Measurements from ENCODE around the gene CIT. TPM values are rescaled to one million over a fixed set of nuclear protein-coding genes. Genes with fewer than 3 reads are reported as not detected.

The CIT gene
- total RNA-seq, 5 donors from 2014 or later (not counting 1 experiment from before 2014, with no cell fraction given) = 1.9 to 4.5 (median 2.1) TPM

GRCh38 chr12:119819322-119819721, 57.8 kb downstream of the CIT start:
- no peaks in the 10 kb centered on the region for H3K9me3 ChIP-seq
- no peaks in the 10 kb centered on the region for H3K27me3 ChIP-seq (replicated peaks in 1 of 2; ENCODE audit: control insufficient read depth in 2 of 2, extremely low read depth in 1 of 2, insufficient read depth in 2 of 2, low read length in 1 of 2)
- H3K4me3 Mint-ChIP-seq = no peak overlapping the region
- no peaks in the 10 kb centered on the region for H3K4me1 ChIP-seq (ENCODE audit: control insufficient read depth in 1 of 2, extremely low read depth in 1 of 2, insufficient read depth in 2 of 2, low read length in 2 of 2)
- no peak overlapping the region for H3K4me3 ChIP-seq (ENCODE audit: control insufficient read depth in 1 of 2, extremely low read depth in 1 of 2, low read length in 1 of 2)
- ChIA-PET CTCF (no interaction called here), POLR2A (no interaction called here)
- H3K27ac Mint-ChIP-seq = no peak overlapping the region
- H3K36me3 ChIP-seq (ENCODE audit: control insufficient read depth in 2 of 2, extremely low read depth in 1 of 2, insufficient read depth in 1 of 2, low read length in 1 of 2) = no peaks in the 10 kb centered on the region
- H3K27me3 Mint-ChIP-seq = no peaks in the 10 kb centered on the region
- no peaks in the 10 kb centered on the region for H3K9me3 Mint-ChIP-seq
- no peak overlapping the region for H3K27ac ChIP-seq (ENCODE audit: low read length)
- H3K36me3 Mint-ChIP-seq = peaks cover 2% of the 10 kb centered on the region
- no peak for DNase-seq
- no peaks in the 10 kb centered on the region for H3K4me1 Mint-ChIP-seq
- ATAC-seq (replicated peaks in 1 of 4) = no peak
- WGBS (ENCODE audit: insufficient coverage) = 100% methylated on average over 2 of the region's 5 CpGs

DNA sequence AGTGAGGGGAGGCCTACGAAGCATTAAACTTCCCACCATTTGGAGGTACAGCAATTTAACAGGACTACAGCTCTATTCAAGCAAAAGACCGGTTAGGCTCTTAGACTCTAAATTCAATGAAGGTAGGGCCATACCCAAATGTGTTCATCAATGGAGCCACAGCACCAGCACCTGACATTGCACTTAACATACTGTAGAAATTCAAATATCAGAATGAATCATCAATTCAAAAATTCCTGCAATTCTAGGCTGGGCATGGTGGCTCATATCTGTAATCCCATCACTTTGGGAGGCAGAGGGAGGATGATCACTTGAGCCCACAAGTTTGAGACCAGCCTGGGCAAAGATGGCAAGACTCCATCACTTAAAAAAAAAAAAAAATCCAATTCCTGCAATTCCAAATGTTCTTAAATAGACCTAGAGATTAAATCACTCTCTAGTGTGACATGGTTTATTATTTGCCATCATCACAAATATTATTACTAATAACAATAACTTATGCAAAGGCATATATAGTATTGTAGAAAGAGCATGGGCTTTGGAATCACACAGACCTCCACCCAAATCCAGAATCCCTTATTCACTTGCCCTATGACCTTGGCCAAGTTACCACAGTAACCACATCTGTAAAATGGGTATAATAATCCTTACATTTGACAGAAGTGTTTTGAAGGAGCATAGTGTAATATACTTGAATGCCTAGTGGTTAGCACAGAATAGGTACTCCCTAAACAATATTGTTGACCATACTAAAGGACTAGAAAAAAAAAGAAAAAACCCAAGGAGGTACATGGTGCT, 59.4 kb downstream of the CIT start:
- peaks cover 2% of the 10 kb centered on the region for H3K36me3 Mint-ChIP-seq
- H3K4me3 Mint-ChIP-seq = no peak overlapping the region
- Histone ChIP-seq H3K27me3 (replicated peaks in 1 of 2; ENCODE audit: control insufficient read depth in 2 of 2, extremely low read depth in 1 of 2, insufficient read depth in 2 of 2, low read length in 1 of 2) (no peaks in the 10 kb centered on the region), H3K27ac (ENCODE audit: low read length) (no peak overlapping the region), H3K4me3 (ENCODE audit: control insufficient read depth in 1 of 2, extremely low read depth in 1 of 2, low read length in 1 of 2) (no peak overlapping the region), H3K9me3 (no peaks in the 10 kb centered on the region), H3K36me3 (ENCODE audit: control insufficient read depth in 2 of 2, extremely low read depth in 1 of 2, insufficient read depth in 1 of 2, low read length in 1 of 2) (no peaks in the 10 kb centered on the region), H3K4me1 (ENCODE audit: control insufficient read depth in 1 of 2, extremely low read depth in 1 of 2, insufficient read depth in 2 of 2, low read length in 2 of 2) (no peaks in the 10 kb centered on the region)
- ChIA-PET POLR2A (no interaction called here), CTCF (no interaction called here)
- H3K27me3 Mint-ChIP-seq = no peaks in the 10 kb centered on the region
- H3K27ac Mint-ChIP-seq = no peak overlapping the region
- no peaks in the 10 kb centered on the region for H3K9me3 Mint-ChIP-seq
- H3K4me1 Mint-ChIP-seq = no peaks in the 10 kb centered on the region
- 90% methylated on average over 2 of the region's 2 CpGs for WGBS (ENCODE audit: insufficient coverage)
- ATAC-seq (replicated peaks in 1 of 4) (no peak), DNase-seq (no peak)

GRCh38 chr12:119809023-119809422, 68.1 kb downstream of the CIT start:
- Mint-ChIP-seq H3K27ac (no peak overlapping the region), H3K4me1 (peaks cover 0 to 9% (median 3%) of the 10 kb centered on the region in 3 donors), H3K9me3 (peaks cover 0 to 9% (median 9%) of the 10 kb centered on the region in 3 donors), H3K4me3 (no peak overlapping the region), H3K27me3 (no peaks in the 10 kb centered on the region), H3K36me3 (peaks cover 3% of the 10 kb centered on the region)
- no peak for ATAC-seq (replicated peaks in 1 of 4)
- Histone ChIP-seq H3K27ac (ENCODE audit: low read length) (no peak overlapping the region), H3K9me3 (no peaks in the 10 kb centered on the region), H3K27me3 (replicated peaks in 1 of 2; ENCODE audit: control insufficient read depth in 2 of 2, extremely low read depth in 1 of 2, insufficient read depth in 2 of 2, low read length in 1 of 2) (peaks cover 0 to 3% of the 10 kb centered on the region in 2 experiments), H3K4me1 (ENCODE audit: control insufficient read depth in 1 of 2, extremely low read depth in 1 of 2, insufficient read depth in 2 of 2, low read length in 2 of 2) (no peaks in the 10 kb centered on the region), H3K4me3 (ENCODE audit: control insufficient read depth in 1 of 2, extremely low read depth in 1 of 2, low read length in 1 of 2) (no peak overlapping the region), H3K36me3 (ENCODE audit: control insufficient read depth in 2 of 2, extremely low read depth in 1 of 2, insufficient read depth in 1 of 2, low read length in 1 of 2) (peaks cover 0 to 3% of the 10 kb centered on the region in 2 donors)
- no peak for DNase-seq
- CTCF ChIA-PET = no interaction called here
- POLR2A ChIA-PET = no interaction called here
- 100% methylated on average over 1 of the region's 2 CpGs for WGBS (ENCODE audit: insufficient coverage)

- H3K4me1 ChIP-seq (ENCODE audit: control insufficient read depth in 1 of 2, extremely low read depth in 1 of 2, insufficient read depth in 2 of 2, low read length in 2 of 2) = no peaks in the 10 kb centered on the region
- peaks cover 3% of the 10 kb centered on the region for H3K36me3 Mint-ChIP-seq
- H3K9me3 ChIP-seq = no peaks in the 10 kb centered on the region
- no peak overlapping the region for H3K4me3 Mint-ChIP-seq
- POLR2A ChIA-PET = no interaction called here
- no peak overlapping the region for H3K27ac ChIP-seq (ENCODE audit: low read length)
- H3K27me3 Mint-ChIP-seq = no peaks in the 10 kb centered on the region
- ATAC-seq (replicated peaks in 1 of 4) (no peak), DNase-seq (no peak)
- no CpG with 5 or more reads among the region's 6 CpGs for WGBS (ENCODE audit: insufficient coverage)
- H3K4me3 ChIP-seq (ENCODE audit: control insufficient read depth in 1 of 2, extremely low read depth in 1 of 2, low read length in 1 of 2) = no peak overlapping the region
- H3K4me1 Mint-ChIP-seq = peaks cover 0 to 9% (median 3%) of the 10 kb centered on the region in 3 donors
- CTCF ChIA-PET = no interaction called here
- peaks cover 0 to 3% of the 10 kb centered on the region in 2 experiments for H3K27me3 ChIP-seq (replicated peaks in 1 of 2; ENCODE audit: control insufficient read depth in 2 of 2, extremely low read depth in 1 of 2, insufficient read depth in 2 of 2, low read length in 1 of 2)
- peaks cover 0 to 9% (median 9%) of the 10 kb centered on the region in 3 donors for H3K9me3 Mint-ChIP-seq
- peaks cover 0 to 5% of the 10 kb centered on the region in 2 donors for H3K36me3 ChIP-seq (ENCODE audit: control insufficient read depth in 2 of 2, extremely low read depth in 1 of 2, insufficient read depth in 1 of 2, low read length in 1 of 2)
- H3K27ac Mint-ChIP-seq = no peak overlapping the region
These were observed 68.7 kb downstream of the CIT start for GRCh38 chr12:119808441-119808840.

DNA sequence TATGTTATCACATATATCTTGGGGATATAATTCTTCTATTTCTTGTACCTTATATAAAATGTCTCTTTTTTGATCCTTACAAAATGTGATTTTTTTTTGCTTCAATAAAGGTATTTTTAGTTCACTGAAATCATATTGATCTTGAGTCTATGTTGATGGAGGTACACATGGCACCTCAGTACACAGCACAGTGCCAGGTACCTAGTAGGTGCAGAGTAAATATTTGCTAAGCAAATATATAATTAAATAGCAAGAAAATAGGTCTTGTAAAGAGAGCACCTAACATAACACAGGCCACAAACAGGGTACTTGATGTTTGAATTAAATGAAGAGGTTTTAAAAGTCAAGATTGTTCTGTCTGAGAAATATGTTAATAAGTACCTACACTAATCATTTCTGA, 69.7 kb downstream of the CIT start:
- peaks cover 0 to 5% of the 10 kb centered on the region in 2 donors for H3K36me3 ChIP-seq (ENCODE audit: control insufficient read depth in 2 of 2, extremely low read depth in 1 of 2, insufficient read depth in 1 of 2, low read length in 1 of 2)
- peaks cover 3% of the 10 kb centered on the region for H3K36me3 Mint-ChIP-seq
- DNase-seq = no peak
- no peak overlapping the region for H3K4me3 Mint-ChIP-seq
- peaks cover 0 to 9% (median 3%) of the 10 kb centered on the region in 3 donors for H3K4me1 Mint-ChIP-seq
- ATAC-seq (replicated peaks in 1 of 4) = no peak
- no peak overlapping the region for H3K27ac ChIP-seq (ENCODE audit: low read length)
- no peaks in the 10 kb centered on the region for H3K9me3 ChIP-seq
- H3K4me1 ChIP-seq (ENCODE audit: control insufficient read depth in 1 of 2, extremely low read depth in 1 of 2, insufficient read depth in 2 of 2, low read length in 2 of 2) = no peaks in the 10 kb centered on the region
- no peak overlapping the region for H3K27ac Mint-ChIP-seq
- ChIA-PET CTCF (no interaction called here), POLR2A (no interaction called here)
- H3K27me3 ChIP-seq (replicated peaks in 1 of 2; ENCODE audit: control insufficient read depth in 2 of 2, extremely low read depth in 1 of 2, insufficient read depth in 2 of 2, low read length in 1 of 2) = peaks cover 0 to 3% of the 10 kb centered on the region in 2 experiments
- H3K4me3 ChIP-seq (ENCODE audit: control insufficient read depth in 1 of 2, extremely low read depth in 1 of 2, low read length in 1 of 2) = no peak overlapping the region
- no peaks in the 10 kb centered on the region for H3K27me3 Mint-ChIP-seq
- H3K9me3 Mint-ChIP-seq = peaks cover 0 to 9% (median 9%) of the 10 kb centered on the region in 3 donors

- POLR2A ChIA-PET = no interaction called here
- CTCF ChIA-PET = no interaction called here
- peaks cover 3% of the 10 kb centered on the region for H3K36me3 Mint-ChIP-seq
These were observed 73.0 kb downstream of the CIT start for GRCh38 chr12:119804011-119804641.

More at GRCh38 chr12:119804011-119804641, 73.0 kb downstream of the CIT start:
- H3K36me3 ChIP-seq (ENCODE audit: control insufficient read depth in 2 of 2, extremely low read depth in 1 of 2, insufficient read depth in 1 of 2, low read length in 1 of 2) = peaks cover 0 to 5% of the 10 kb centered on the region in 2 donors
- peaks cover 0 to 3% of the 10 kb centered on the region in 2 experiments for H3K27me3 ChIP-seq (replicated peaks in 1 of 2; ENCODE audit: control insufficient read depth in 2 of 2, extremely low read depth in 1 of 2, insufficient read depth in 2 of 2, low read length in 1 of 2)
- ATAC-seq (replicated peaks in 1 of 4) (no peak), DNase-seq (no peak)
- 94% methylated on average over 31 of the region's 32 CpGs for WGBS (ENCODE audit: insufficient coverage)
- Mint-ChIP-seq H3K9me3 (peaks cover 0 to 9% (median 9%) of the 10 kb centered on the region in 3 donors), H3K4me1 (peaks cover 0 to 6% (median 3%) of the 10 kb centered on the region in 3 donors), H3K4me3 (no peak overlapping the region), H3K27me3 (no peaks in the 10 kb centered on the region), H3K27ac (no peak overlapping the region)
- no peak overlapping the region for H3K4me3 ChIP-seq (ENCODE audit: control insufficient read depth in 1 of 2, extremely low read depth in 1 of 2, low read length in 1 of 2)
- H3K9me3 ChIP-seq = no peaks in the 10 kb centered on the region
- H3K27ac ChIP-seq (ENCODE audit: low read length) = no peak overlapping the region
- no peaks in the 10 kb centered on the region for H3K4me1 ChIP-seq (ENCODE audit: control insufficient read depth in 1 of 2, extremely low read depth in 1 of 2, insufficient read depth in 2 of 2, low read length in 2 of 2)
